GM19467 (cell line): ENCODE results near the gene MAP3K4.

Source experiments
- ATAC-seq: cut with Tn5 transposase; IDR thresholded peaks from one replicate; pipeline ENCODE4 v1.9.1; 2021; ENCODE audit warnings: mild to moderate bottlenecking, moderate library complexity; ENCODE audit not compliant: unreplicated experiment

Gene MAP3K4

GRCh38 chr6:161162722-161163121, 171.2 kb downstream of the MAP3K4 start:
- no peak for ATAC-seq

DNA sequence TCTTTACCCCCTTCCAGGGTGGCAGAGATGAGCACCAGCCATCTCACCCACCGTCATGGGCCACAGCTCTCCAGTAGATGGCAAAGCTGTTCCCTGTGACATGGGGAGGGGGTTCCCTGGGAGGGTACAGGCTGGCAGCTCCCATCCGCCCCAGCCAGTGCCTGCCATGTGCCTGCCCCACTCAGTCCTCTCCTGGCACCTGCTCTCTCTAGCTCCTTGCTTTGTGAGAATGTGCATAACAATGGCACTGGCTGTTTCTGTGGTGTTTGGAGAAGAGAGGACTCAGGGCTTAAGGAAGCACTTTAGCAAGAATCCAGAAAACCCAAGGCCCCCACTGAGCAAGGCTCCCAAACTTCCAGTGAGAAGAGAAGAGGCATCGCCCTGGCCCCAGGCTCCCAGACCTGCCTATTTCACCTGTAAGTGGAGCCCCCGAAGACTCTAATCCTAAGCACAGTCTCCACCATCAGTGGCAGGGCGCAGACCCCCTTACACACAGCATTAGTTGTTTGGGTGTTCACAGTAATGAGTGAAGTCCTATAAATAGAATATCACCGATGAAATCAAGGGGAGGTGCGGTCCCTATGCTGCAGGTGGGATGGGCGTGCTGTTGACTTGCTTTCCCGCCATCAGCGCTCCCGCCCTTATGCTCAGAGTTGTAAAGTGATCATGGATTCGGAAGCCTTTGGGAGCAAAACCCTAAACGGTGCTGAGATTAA, 172.1 kb downstream of the MAP3K4 start:
- ATAC-seq: no peak

DNA sequence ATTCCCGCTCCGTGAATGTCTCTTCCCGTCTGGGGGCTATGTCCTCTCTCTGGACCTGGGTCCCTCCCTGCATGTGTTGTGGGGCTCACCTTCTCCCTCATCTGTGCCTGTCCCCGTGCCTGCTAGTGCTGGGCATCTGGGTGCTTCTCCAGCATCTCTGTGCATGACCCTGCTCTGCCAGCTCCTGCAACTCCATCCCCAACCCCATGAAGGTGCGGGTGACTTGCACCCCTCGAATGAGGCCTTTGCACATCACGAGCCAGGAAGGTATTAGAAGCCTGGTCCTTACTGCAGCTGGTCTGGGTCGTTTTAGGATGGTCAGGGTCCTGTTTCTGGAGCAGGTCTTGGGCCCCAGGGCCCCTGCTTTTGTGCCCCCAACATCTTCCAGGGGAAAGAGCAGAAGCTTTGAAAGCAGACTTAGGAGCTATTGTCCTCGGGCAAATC, 172.6 kb downstream of the MAP3K4 start:
- ATAC-seq: no peak

DNA sequence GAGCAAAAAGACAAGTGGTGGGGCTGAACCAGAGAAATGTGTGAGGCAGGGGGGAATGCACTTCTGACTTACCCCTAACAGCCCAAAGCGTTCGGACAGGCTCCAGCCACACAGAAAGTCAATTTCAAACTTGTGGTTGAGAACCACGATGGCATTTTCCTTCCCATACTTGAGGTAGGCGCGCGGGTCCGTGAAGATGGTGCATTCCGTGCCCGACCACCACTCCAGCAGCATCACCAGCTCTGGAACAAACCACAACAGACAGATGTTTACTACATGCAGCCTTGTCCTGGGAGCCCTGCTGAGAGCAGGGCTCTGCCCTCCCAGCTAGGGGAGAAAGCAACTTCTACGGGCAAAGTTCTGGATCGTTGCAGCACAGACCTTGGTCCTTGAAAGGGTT, 174.6 kb downstream of the MAP3K4 start:
- ATAC-seq: no peak

DNA sequence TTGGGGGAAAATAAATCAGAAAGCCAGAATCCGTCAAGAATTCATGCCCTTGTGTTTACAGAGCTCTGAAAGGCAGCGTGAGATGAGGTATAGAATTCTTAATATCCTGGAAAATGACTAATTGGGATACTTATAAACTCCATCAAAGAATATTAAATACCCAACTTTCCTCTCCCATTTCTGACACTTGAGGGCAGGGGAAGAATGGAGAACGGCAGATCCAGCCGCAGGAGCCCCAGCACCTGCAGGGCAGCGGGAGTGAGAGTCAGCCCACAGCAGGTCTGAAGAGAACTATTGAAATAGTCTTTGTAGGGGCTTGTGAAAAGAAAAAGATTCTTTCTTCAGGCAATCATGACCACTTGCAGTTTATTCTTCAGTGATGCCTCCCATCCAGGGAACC, 175.1 kb downstream of the MAP3K4 start:
- no peak for ATAC-seq
